HG03520 (cell line): Measurements from ENCODE around the gene SLC19A1.
"Not testable (repeated sequence)": the region's sequence is repeated elsewhere in the genome, so short reads cannot be mapped to it uniquely, and the experiment has no call there.

Experiments
- ATAC-seq: cut with Tn5 transposase; IDR thresholded peaks from one replicate; pipeline ENCODE4 v1.9.1; 2021; ENCODE audit warnings: mild to moderate bottlenecking, moderate library complexity; ENCODE audit not compliant: unreplicated experiment

SLC19A1 gene

GRCh38 chr21:45535341-45536081, 6.7 kb downstream of the SLC19A1 start:
- ATAC-seq, result no peak

DNA sequence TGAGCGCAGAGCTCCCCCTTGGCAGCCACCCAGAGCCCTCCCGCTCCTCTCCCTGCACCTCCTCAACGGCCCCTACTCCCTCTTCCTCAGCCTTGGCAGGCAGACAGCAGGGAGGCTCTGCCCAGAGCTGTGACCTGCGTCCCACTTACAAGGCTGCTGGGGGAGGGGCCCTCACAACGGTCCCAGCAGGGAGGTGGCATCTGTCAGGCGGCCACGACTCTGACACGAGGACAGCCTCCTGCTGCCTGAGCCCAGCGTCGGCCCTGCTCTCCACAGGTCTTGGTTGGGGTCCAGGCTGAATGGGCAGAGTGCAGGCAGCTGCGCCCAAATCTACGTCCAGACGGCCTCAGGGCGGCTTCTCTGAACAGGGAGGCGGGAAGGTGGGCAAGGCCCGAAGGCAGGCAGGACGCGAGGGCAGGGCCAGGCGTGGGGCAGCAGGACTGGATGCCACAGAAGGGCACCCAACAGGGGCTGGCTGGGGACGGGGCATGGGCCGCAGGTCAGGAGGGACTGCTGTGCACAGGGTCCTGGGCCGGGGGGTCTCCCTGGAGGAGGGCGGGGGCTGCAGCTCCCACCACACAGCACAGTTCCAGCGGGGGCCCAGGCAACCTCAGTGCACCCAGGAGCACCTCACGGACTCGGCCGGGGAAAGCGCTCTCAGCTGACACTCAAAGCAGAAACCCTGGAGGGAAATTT, 7.5 kb downstream of the SLC19A1 start:
- ATAC-seq, result no peak

GRCh38 chr21:45533846-45534635, 8.2 kb downstream of the SLC19A1 start:
- no peak for ATAC-seq

DNA sequence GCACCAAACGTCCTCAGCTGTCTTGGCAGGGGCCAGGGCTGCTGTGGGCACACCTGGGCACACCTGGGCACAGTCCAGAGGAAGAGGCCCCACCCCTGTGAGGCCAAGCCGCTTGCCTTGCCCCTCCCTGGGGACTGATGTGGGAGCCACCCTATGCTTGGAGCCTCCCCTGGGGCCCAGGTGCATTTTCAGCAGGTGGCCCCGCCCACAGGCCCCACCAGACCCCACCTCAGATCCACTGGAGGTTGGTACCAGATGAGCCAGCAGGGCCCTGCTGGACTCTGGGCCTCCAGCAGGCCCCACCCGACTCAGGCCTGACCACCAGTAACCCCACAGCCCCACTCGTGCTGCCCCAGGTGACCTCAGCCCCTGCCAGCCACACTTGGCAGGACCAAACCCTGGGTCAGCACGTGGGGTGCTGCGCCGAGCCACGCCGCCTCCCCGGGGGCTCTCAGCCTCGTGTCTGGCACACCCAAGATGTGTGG, 8.8 kb downstream of the SLC19A1 start:
- ATAC-seq, result no peak

GRCh38 chr21:45532826-45533360, 9.3 kb downstream of the SLC19A1 start:
- ATAC-seq, result no peak

GRCh38 chr21:45531393-45532215, 10.6 kb downstream of the SLC19A1 start:
- ATAC-seq, result no peak

- not testable (repeated sequence) for ATAC-seq
These were observed 11.2 kb downstream of the SLC19A1 start for GRCh38 chr21:45531114-45531392.

- ATAC-seq, result no peak
These were observed 11.7 kb downstream of the SLC19A1 start for GRCh38 chr21:45530423-45531113.

DNA sequence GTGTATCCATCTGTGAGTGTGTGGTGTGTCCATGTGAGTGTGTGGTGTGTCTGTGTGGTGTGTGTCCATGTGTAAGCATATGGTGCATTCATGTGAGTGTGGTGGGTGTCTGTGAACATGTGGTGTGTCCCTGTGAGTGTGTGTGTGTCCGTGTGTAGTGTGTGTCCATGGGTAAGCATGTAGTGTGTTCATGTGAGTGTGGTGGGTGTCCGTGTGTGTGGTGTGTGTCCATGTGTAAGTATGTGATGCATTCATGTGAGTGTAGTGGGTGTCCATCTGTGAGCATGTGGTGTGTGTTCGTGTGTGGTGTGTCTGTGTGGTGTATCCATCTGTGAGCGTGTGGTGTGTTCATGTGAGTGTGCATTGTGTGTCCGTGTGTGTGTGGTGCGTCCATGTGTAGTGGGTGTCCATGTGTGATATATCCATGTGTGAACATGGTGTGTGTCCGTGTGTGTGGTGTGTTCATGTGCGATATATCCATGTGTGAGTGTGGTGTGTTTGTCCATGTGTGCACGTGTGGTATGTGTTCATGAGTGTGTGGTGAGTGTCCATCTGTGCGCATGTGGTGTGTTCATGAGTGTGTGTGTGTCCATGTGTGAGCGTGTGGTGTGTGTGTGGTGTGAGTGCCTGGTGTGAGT, 12.3 kb downstream of the SLC19A1 start:
- no peak for ATAC-seq

DNA sequence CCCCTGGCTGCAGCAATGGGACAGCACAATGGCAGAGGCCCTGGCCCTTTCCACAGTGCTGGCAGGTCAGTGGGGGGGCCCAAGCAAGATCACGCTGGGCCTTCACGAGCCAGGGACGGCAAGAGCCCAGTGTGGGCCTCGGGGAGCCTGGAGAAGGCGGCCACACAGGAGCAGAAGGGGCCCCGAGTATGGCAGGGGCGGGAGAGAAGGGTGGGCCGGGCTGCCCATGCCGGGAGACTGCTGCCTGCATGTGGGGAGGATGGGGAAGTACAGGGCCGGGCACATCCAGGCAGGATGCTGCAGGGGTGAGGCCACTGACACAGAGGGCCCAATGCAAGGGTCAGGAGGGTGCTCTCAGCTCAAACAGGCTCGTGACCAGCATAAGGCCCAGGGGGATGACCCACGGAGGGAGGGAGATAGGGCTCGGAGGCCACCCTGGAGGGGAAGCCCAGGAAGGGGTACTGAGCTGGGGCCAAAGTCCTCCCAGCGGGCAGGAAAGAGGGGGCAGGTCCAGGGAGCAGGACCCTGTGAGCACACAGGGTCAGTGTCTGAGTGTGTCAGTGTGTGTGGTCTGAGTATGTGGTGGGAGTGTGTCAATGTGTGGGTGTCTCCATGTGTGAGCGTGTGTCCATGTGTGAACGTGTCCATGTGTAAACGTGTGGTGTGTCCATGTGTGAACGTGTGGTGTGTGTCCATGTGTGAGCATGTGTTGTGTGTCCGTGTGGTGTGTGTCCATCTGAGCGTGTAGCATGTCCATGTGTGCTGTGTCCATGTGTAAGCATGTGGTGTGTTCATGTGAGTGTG, 13.1 kb downstream of the SLC19A1 start:
- ATAC-seq, result no peak

DNA sequence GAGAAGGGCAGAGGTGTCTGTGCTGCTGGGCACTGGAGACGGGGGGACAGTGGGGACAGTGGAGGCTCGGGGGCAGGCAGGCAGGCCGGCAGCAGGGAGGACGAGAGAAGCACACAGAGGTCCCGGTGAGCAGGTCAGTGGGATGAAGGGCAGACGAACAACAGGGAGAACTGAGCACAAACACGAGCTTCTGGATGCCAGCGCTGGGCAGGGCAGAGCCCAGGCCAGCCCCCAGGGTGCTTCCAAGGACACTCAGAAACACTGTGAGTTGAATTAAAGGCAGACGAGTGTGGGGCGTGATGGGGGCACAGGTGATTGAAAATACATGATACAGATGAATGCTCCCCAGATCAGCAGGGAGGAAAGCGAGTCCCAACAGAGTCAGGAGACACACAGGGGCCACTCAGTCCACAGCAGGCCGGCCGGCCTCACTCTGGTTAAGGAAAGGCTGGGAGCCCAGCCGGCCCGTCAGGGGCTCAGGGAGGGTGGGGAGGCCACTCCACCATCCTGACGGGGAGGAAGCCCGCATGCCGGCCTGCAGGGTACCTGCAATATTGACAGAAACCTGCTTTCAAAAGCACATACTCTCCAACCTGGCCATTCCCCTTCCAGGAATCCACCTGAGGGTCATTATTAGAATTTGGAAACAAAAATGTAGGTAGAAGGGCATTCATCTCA, 14.1 kb downstream of the SLC19A1 start:
- no peak for ATAC-seq

- ATAC-seq, result not testable (repeated sequence)
These were observed 14.9 kb downstream of the SLC19A1 start for GRCh38 chr21:45527151-45527999.

- no peak for ATAC-seq
These were observed 16.3 kb downstream of the SLC19A1 start for GRCh38 chr21:45525910-45526306.

DNA sequence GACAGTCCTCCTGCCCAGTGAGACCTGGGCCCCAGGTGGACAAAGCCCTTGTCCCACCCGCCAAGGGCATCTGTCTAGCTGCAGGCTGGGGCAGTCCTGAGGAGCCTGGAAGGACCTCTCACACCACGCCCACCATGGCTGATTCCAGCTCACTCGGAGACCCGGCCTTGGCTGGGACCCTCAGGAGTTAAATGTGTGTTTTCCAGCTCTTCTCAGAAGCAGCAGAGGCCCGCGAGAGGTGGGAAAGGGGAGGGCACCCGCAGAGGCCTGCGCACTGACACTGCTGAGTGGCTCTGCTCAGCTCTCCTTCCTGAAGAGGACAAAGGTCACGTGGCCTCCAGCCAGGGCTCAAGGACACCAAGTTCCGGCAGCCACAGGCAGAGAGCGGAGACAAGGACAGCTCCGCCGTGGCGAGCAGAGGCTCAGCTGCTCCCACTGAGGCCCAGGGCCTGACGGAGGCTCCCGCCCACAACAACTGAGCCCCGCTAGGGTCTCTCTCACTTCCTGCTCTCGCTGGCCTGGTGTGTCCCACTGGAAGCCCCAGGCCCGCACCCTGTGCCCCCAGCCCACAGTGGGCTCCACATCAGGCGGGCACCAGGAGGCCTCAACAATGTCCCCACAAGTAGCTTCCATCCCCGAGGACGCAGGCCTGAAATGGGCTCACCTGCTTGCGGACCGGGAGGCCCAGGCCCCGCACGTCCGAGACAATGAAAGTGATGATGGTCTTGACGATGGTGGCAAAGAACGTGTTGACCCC, 16.9 kb downstream of the SLC19A1 start:
- no peak for ATAC-seq

- ATAC-seq, result no peak
These were observed 17.5 kb downstream of the SLC19A1 start for GRCh38 chr21:45524756-45525152.

DNA sequence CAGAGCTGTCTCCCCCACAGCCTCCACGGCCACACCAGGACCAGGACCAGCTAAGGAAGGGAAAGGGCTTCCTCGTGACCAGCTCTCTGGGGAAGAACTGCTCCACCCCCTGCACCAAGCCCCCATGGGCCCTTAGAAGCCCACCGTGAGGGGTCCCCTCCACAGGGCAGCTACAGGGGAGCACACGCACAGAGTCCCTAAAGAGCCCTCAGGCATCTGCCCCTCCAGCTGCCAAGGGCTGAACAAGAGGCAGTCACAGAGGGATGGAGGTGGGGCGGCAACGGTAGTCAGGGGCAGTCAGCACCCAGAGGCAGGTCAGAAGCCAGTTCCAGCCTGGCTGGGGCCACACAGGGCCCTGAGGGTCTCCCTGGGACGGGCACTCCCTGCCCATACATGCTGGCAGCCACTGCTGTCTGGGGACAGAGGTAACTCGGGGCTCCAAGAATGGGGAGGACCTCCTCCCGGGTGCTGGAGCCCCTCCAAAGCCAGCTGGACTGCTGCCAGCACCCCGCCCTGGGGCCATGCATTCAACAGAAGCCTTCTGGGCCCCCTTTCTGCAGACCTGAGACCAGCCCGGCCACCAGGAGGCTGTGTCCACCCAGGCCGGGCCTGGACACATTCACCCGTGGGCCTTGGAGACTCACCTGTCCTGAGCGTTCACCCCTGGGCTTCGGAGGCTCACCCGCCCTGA, 18.7 kb downstream of the SLC19A1 start:
- no peak for ATAC-seq
